MM.1S (cell line): ENCODE measurements around the gene SAMHD1.

Experiments
- CTCF ChIP-seq: fragments of 300-600 bp; sonication (generic); IDR thresholded peaks from 2 replicates; pipeline ENCODE4 v1.5.1; 2016; ENCODE audit warnings: antibody characterized with exemption, low read length, mixed read lengths
- EZH2 ChIP-seq: fragments of 300-600 bp; sonication (generic); optimal IDR thresholded peaks from 2 replicates; pipeline ENCODE3; 2017; ENCODE audit warnings: low read depth, mild to moderate bottlenecking, antibody characterized with exemption, low read length, mixed read lengths
- EZH2phosphoT487 ChIP-seq: fragments of 300-600 bp; sonication (generic); IDR thresholded peaks from 2 replicates; pipeline ENCODE4 v1.6.1; 2018; ENCODE audit warnings: antibody characterized with exemption, low read length

DNA sequence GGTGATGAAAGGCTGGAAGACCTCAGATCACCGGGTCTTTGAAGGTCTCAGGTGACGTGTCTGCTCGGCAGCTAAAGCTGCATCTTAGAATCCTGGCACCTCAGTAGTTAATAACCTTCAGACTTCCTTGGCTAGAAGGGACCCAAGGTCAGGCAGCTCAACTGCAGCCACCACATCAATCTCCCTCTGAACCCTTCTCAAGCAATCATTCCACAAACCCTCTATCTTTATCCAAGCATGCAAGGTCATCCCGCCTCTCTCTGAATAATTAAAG is 92.3 kb downstream of the SAMHD1 start:
- TF ChIP-seq CTCF (no peak), EZH2 (no peak), EZH2phosphoT487 (no peak)
